A549 treated with dexamethasone at 1 μM for 4 hours (cell line): Measurements from ENCODE around the gene GPRC5C. TPM values are rescaled to one million over a fixed set of nuclear protein-coding genes. Genes with fewer than 3 reads are reported as not detected.

Experiments
- total RNA-seq: library from RNA; stranded (reverse); fragments of 200-300 nt; extraction: Qiagen RNA extraction; gene quantifications from 5 replicates; pipeline ENCODE4 v1.2.3, GENCODE V29; 2022

GPRC5C gene, protein sequence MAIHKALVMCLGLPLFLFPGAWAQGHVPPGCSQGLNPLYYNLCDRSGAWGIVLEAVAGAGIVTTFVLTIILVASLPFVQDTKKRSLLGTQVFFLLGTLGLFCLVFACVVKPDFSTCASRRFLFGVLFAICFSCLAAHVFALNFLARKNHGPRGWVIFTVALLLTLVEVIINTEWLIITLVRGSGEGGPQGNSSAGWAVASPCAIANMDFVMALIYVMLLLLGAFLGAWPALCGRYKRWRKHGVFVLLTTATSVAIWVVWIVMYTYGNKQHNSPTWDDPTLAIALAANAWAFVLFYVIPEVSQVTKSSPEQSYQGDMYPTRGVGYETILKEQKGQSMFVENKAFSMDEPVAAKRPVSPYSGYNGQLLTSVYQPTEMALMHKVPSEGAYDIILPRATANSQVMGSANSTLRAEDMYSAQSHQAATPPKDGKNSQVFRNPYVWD
- 42.9 to 60.3 TPM (median 53.6 TPM) in 5 replicates for total RNA-seq

DNA sequence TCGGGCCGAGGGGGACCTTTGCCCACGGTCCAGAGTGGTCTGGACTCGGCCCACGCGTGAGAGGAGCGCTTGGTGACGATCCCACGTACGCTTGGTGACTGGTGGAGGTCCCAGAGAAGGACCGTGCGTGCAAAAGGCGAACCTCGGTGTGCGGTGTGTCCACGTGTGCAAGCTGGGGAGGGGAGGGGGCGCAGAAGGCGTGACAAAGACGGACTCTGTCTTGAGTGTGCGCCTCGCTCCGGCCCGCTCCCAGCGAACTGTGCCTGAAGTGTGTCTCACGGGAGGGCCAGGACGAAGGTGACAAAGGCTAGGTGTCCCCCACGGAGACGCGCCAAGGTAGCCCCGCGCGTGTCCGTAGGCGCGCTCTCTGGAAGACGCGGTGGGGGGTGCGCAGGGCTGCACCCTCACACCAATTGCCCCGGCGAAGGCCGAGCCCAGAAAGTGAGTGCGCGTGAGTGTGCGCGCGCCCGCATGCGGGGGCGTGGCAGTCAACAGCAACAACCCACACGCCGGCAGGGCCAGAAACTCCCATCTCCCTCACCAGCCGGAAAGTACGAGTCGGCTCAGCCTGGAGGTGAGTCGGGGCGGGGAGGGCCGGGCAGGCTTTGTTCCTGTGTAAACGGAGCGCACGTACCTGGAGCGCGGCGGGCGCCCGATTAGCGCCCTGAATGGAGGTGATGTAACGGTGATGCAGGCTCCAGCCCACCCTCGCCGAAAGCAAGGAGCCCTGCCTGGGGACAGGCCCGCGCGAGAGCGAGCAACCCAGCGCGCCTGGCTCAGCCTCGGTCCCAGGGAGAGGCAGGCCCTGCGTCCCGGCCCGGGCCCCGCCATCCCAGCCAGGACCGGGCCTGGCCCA lies at the start of gene GPRC5C:
Gene GPRC5C, plus strand, starts transcription at position 521 of the 856 bp plus-strand sequence. CDS start 7,689 bp downstream, outside the sequence.

DNA sequence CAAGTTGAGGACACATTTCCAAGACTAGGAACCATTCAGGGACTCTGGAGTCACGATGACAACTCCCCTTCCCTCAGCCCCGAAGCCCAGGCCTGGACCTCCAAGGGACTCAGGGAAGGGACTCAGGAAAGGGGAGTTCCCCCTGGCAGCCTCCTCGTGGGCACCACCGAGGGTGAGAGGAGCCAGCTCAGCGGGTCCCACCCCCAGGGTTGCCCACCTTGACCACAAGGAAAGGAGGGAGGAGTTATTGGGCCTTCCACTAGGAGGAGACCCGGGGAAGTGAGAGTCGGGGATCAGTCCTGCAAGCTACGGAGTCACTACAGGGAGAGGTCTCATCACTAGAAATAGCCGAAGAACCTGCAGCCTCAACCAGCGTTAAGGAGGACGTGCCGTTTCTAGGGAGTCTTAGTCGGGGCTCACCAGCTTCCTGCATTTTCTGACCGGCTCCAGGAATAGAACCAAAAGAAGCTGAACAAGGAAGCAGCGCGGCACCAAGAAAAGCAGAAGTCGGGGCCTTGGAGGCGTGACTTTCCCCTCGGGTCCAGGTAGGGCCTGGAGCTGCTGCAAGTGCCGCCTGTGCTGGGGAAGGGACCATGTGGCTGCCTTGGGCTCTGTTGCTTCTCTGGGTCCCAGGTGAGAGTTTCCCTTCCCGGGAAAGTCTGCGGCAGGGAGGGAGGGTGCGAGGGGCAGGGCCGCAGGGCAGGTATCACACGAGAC lies 34.4 kb downstream of the GPRC5C start, which contains the start of gene CD300A:
Gene CD300A, plus strand, starts transcription at position 524 of the 717 bp plus-strand sequence. Its CDS starts 70 bp downstream, at position 594.

Other genes starting within 250 kb of the GPRC5C start
- 2,564 to 3,876 TPM (median 2,613 TPM) in 5 replicates for gene RPL38, start 228.4 kb upstream of the GPRC5C start, total RNA-seq
- gene TTYH2, start 218.5 kb upstream of the GPRC5C start, total RNA-seq: 1.6 to 2.1 TPM (median 1.7 TPM) in 5 replicates
- not detected in 5 replicates for gene DNAI2, start 157.9 kb upstream of the GPRC5C start, total RNA-seq
- 0.05 to 0.08 TPM (median 0.06 TPM) in 5 replicates for gene KIF19, start 105.9 kb upstream of the GPRC5C start, total RNA-seq
- gene BTBD17, start 70.2 kb upstream of the GPRC5C start, total RNA-seq: not detected in 5 replicates
- gene GPR142, start 64.6 kb upstream of the GPRC5C start, total RNA-seq: not detected in 5 replicates
- 0.05 TPM in 1 of 5 replicates, not detected in the others for gene CD300A, start 34.5 kb downstream of the GPRC5C start, total RNA-seq
- gene CD300LB, start 99.4 kb downstream of the GPRC5C start, total RNA-seq: 0.03 to 0.09 TPM (median 0.07 TPM) in 5 replicates
- gene CD300C, start 114.0 kb downstream of the GPRC5C start, total RNA-seq: 0.47 to 0.72 TPM (median 0.56 TPM) in 5 replicates
- gene CD300H, start 135.4 kb downstream of the GPRC5C start, total RNA-seq: 0.17 to 0.70 TPM (median 0.35 TPM) in 5 replicates
- gene CD300LD, start 160.2 kb downstream of the GPRC5C start, total RNA-seq: not detected in 5 replicates
- not detected in 5 replicates for gene CD300E, start 191.7 kb downstream of the GPRC5C start, total RNA-seq